HG03097 (cell line): ENCODE data around the gene CCDC82.

Source experiments
- ATAC-seq: cut with Tn5 transposase; IDR thresholded peaks from one replicate; pipeline ENCODE4 v1.9.1; 2021; ENCODE audit not compliant: unreplicated experiment, low FRiP score

Gene CCDC82

GRCh38 chr11:96309016-96309642 is 80.6 kb downstream of the CCDC82 start:
- ATAC-seq = no peak

GRCh38 chr11:96307776-96308140 is 82.0 kb downstream of the CCDC82 start:
- no peak for ATAC-seq

- ATAC-seq = no peak
These were observed 82.6 kb downstream of the CCDC82 start for GRCh38 chr11:96306933-96307775.

GRCh38 chr11:96306600-96306932 is 83.1 kb downstream of the CCDC82 start:
- ATAC-seq = no peak

GRCh38 chr11:96306071-96306470 is 83.6 kb downstream of the CCDC82 start:
- no peak for ATAC-seq

DNA sequence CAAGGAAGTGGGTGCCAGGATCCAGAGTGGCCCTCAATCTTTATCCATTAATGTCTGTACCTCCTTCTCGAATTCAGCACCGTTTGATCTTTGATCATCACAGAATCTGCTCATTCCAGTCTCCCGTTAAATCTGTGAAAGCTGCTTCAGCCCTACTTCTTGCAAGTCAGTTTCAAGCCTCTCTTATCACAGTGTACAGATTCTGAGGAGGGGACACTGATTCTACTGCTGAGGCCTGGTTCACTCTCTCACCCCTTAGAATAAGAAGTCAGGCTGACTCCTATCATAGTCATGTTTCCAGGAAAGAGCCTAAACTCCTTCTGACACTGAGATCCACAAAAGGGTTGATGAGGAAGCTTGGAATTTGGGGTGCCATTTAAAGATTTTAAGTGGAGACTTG is 85.7 kb downstream of the CCDC82 start:
- no peak for ATAC-seq

DNA sequence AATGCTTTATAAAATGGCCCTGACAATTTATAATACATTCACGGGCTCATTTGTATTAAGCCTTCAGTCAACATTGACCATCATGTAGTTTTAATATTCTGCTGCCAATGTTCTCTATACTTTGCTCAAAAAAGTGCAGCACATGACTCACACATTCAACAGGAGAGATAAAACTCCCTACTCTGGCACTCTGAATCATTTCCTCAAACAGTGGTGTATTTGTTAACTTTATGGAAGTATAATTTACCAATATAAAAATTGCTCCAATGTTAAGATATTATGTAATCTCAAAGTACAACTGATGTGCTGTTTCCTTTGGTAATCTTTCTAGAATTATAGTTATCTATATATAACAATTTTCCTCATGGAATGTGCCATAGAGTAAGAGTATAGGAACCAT is 86.6 kb downstream of the CCDC82 start:
- no peak for ATAC-seq
